Stimulated activated CD4-positive, alpha-beta T cell treated with anti-CD3 and anti-CD28 coated beads, Interleukin-1b, Interleukin-23, amount 100 ng/mL, for 24 hours (primary cell): ENCODE results near the gene ZNF205.

ENCODE experiments used
- DNase-seq, 4 experiments: peaks; one replicate each; pipeline ENCODE4 v3.0.0-alpha.2; 2020; ENCODE audit warnings: low read depth in 4 of 4, low spot score in 1 of 4

Gene ZNF205

GRCh38 chr16:3084969-3085670 lies 27.3 kb upstream of the ZNF205 start:
- no peak for DNase-seq

- DNase-seq = no peak
Measured at GRCh38 chr16:3085868-3086595, 26.4 kb upstream of the ZNF205 start.

GRCh38 chr16:3086596-3087242 lies 25.7 kb upstream of the ZNF205 start:
- DNase-seq = no peak

- DNase-seq = no peak
Measured at GRCh38 chr16:3087243-3088235, 24.8 kb upstream of the ZNF205 start.

GRCh38 chr16:3088450-3088849 lies 23.9 kb upstream of the ZNF205 start:
- DNase-seq = no peak

- DNase-seq = no peak
Measured at GRCh38 chr16:3088925-3089716, 23.3 kb upstream of the ZNF205 start.

- no peak for DNase-seq
Measured at GRCh38 chr16:3089717-3090592, 22.4 kb upstream of the ZNF205 start.

GRCh38 chr16:3091551-3091950 lies 20.8 kb upstream of the ZNF205 start:
- no peak for DNase-seq

GRCh38 chr16:3092501-3092941 lies 19.9 kb upstream of the ZNF205 start:
- no peak for DNase-seq

GRCh38 chr16:3094289-3095027 lies 17.9 kb upstream of the ZNF205 start:
- no peak for DNase-seq

GRCh38 chr16:3095869-3096268 lies 16.5 kb upstream of the ZNF205 start:
- peak in 2 of 4 experiments; percentile 36 to 58 for DNase-seq

GRCh38 chr16:3096362-3096761 lies 16.0 kb upstream of the ZNF205 start:
- DNase-seq = no peak

- DNase-seq = no peak
Measured at GRCh38 chr16:3097266-3097665, 15.1 kb upstream of the ZNF205 start.

- no peak for DNase-seq
Measured at GRCh38 chr16:3098459-3099394, 13.7 kb upstream of the ZNF205 start, which contains the start of gene ZSCAN10. Gene ZSCAN10 (minus strand): TSS chr16:3099294. CDS start chr16:3092937, 6,357 bp downstream.

- DNase-seq = no peak
Measured at GRCh38 chr16:3099395-3099731, 13.0 kb upstream of the ZNF205 start.

- peak; percentile 80 to 96 (median 91) for DNase-seq
Measured at GRCh38 chr16:3099732-3100499, 12.5 kb upstream of the ZNF205 start.
